ENCODE measurements around the gene FHOD1. TPM values are rescaled to one million over a fixed set of nuclear protein-coding genes. Genes with fewer than 3 reads are reported as not detected.

The FHOD1 gene
- total and polyA plus RNA-seq, 8 donors = 68.4 to 300 (median 186) TPM

- intact Hi-C loops (cut with DNase I) = no loop called here
- H3K9me3 ChIP-seq = no peaks in the 10 kb centered on the region
- ATAC-seq (no peak), DNase-seq (peak in 1 of 4 donors; percentile 60)
- no peak for TF ChIP-seq CTCF (IDR thresholded peaks at IDR 0.05)
- no peak overlapping the region for H3K27ac ChIP-seq
- peaks cover 3 to 59% of the 10 kb centered on the region in 2 donors for H3K36me3 ChIP-seq
- H3K4me3 ChIP-seq = no peak overlapping the region
- H3K4me1 ChIP-seq = peaks cover 15 to 25% of the 10 kb centered on the region in 2 donors
- H3K27me3 ChIP-seq = no peaks in the 10 kb centered on the region
These were observed 18.4 kb downstream of the FHOD1 start for GRCh38 chr16:67228905-67229304.

DNA sequence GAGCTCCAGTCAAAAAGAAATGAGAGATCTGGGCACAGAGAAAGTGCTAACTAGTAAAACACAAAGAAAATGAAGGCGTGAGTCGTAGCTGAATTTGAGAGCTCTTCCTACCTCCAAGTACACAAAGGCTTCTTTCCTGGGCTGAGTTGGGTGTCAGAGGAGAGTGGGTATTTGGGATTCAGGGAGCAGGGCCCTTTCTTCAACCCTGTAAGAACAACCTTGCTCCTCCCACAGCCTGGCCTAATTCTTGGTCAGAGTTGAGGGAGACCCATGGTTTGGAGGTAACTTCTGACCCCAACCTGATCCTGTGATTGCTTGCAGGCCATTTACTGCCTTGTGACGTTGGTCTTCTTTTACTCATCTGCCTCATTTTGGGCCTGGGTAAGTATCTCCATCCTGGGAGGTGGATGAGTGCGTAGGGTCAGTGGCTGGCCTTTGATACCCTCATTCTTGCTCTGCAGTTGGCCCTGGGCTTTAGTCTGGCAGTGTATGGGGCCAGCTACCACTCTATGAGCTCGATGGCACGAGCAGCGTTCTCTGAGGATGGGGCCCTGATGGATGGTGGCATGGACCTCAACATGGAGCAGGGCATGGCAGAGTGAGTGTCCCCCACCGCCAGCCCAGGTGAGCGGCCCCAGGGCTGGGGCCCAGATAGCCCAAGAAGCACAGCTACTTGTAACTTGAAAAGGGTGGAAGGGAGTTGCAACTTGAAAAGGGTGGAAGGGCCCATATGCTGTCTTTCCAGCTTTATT, 19.1 kb downstream of the FHOD1 start:
- Histone ChIP-seq H3K27me3 (no peaks in the 10 kb centered on the region), H3K36me3 (peaks cover 3 to 52% of the 10 kb centered on the region in 2 donors), H3K4me1 (peaks cover 15 to 25% of the 10 kb centered on the region in 2 donors), H3K27ac (peak overlapping the region in 1 of 2 donors; percentile 83), H3K4me3 (peak overlapping the region in 1 of 2 donors; percentile 99), H3K9me3 (no peaks in the 10 kb centered on the region)
- intact Hi-C loops (cut with DNase I) = no loop called here
- DNase-seq = peak in 1 of 4 donors; percentile 61
- ATAC-seq = no peak
- no peak for TF ChIP-seq CTCF (IDR thresholded peaks at IDR 0.05)

- DNase-seq = no peak
- Histone ChIP-seq H3K27me3 (no peaks in the 10 kb centered on the region), H3K9me3 (no peaks in the 10 kb centered on the region), H3K4me1 (peaks cover 15 to 25% of the 10 kb centered on the region in 2 donors), H3K27ac (peak overlapping the region in 1 of 2 donors; percentile 83), H3K36me3 (peaks cover 3 to 45% of the 10 kb centered on the region in 2 donors), H3K4me3 (peak overlapping the region; percentile 69 to 99)
- no peak for ATAC-seq
- intact Hi-C loops (cut with DNase I) = no loop called here
- no peak for TF ChIP-seq CTCF (IDR thresholded peaks at IDR 0.05)
These were observed 19.7 kb downstream of the FHOD1 start for GRCh38 chr16:67227567-67227921.

DNA sequence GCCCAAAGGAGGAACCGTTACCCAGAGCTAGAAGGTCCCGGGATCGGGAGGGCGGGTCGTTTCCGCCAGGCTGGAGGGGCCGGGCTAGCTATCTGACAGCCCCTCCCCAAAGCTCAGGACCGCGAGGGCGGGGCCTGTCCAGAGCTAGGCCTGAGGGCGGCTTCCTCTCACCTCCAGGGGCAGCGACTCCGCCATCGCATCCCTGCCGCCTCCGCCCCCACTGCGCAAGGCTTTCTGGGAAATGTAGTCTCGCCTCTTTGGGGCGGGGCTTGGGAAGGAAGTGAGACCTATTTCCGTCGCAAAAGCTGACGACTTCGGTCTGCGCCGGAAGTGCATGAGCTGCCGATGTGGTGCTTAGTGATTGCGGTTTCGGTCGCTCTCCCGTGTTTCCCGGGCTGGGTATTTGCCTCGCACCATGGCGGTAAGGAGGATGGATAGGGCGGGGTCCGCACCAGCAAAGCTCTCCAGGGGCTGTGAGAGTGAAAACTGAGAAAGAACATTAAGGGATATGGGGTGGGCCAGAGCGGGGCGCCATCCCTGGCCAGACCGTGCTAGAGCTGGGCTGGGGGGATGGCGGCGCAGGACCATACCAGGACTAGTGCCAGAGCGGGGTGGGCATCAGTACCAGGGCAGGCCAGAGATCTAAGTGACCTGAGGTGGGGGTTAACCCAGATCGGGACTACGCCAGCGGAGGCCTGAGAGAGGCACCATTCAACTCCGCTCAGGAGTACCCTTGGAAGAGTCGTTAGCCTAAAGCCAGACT, 20.3 kb downstream of the FHOD1 start, which contains the start of gene TMEM208:
Gene TMEM208, plus strand, starts transcription at position 327 of the 763 bp plus-strand sequence. Its CDS starts 89 bp downstream, at position 416.
- intact Hi-C loops (cut with DNase I) = no loop called here
- peak; percentile 98 to 99 (median 98) for DNase-seq
- H3K9me3 ChIP-seq = no peaks in the 10 kb centered on the region
- H3K27me3 ChIP-seq = no peaks in the 10 kb centered on the region
- peak within 1 kb of the TSS; percentile 69 to 99 for H3K4me3 ChIP-seq
- peak within 1 kb of the TSS; percentile 79 to 83 for H3K27ac ChIP-seq
- peak in 1 of 2 donors; percentile 48 for TF ChIP-seq CTCF (IDR thresholded peaks at IDR 0.05)
- peak; percentile 97 for ATAC-seq
- peaks cover 3 to 40% of the 10 kb centered on the region in 2 donors for H3K36me3 ChIP-seq
- H3K4me1 ChIP-seq = peaks cover 15 to 25% of the 10 kb centered on the region in 2 donors

DNA sequence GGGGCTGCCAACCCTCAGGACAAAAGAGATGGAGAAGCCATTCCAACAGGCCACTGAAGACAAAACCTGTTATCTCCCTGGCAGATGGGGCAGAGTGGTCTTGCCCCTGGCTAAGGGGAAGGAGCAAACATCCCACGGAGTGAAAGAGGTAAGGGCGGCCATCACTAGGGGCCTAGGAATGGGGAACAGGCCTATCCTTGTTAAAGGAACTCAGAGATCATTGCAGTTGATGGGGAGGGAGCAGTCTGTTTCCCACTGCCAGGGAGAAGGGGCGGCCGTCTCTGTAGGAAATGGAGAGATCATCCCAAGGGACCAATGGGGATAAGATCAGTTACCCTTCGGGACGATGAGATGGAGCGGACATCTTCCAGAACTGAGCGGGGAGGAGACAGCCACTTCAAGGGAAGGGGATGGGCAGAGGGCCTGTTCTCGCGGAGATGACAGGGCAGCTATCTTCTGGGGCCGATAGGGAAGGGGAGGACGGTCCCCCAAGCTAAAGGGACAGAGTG, 20.9 kb downstream of the FHOD1 start:
- Histone ChIP-seq H3K4me1 (peaks cover 15 to 25% of the 10 kb centered on the region in 2 donors), H3K27me3 (no peaks in the 10 kb centered on the region), H3K4me3 (peak overlapping the region; percentile 69 to 99), H3K27ac (peak overlapping the region; percentile 79 to 83), H3K36me3 (peaks cover 0 to 33% of the 10 kb centered on the region in 2 donors), H3K9me3 (no peaks in the 10 kb centered on the region)
- DNase-seq = no peak
- intact Hi-C loops (cut with DNase I) = no loop called here
- TF ChIP-seq CTCF (IDR thresholded peaks at IDR 0.05) = no peak
- no peak for ATAC-seq

Data from left lung (tissue), 10 donors.